H1 (cell line): ENCODE measurements around the gene GAB2. TPM values are rescaled to one million over a fixed set of nuclear protein-coding genes. Genes with fewer than 3 reads are reported as not detected.
A peak's percentile ranks its signal among the peaks of the same experiment; 100 is the strongest.

Experiments
- CTCF ChIA-PET: fragments of 300-600 bp; sonication (Branson Sonifier 250); formaldehyde crosslinking; loops from one replicate; lab custom pipeline; 2021; ENCODE audit not compliant: partially characterized antibody; lab: Charles Lee
- POLR2A ChIA-PET: fragments of 300-600 bp; sonication (Branson Sonifier 250); formaldehyde crosslinking; loops from one replicate; lab custom pipeline; 2021; ENCODE audit warnings: inconsistent platforms; ENCODE audit not compliant: partially characterized antibody; lab: Charles Lee
- DNase-seq, 2 experiments: peaks; one replicate each; pipeline versions ENCODE4 v3.0.0 to v3.0.0-alpha.2; 2010 to 2022; ENCODE audit warnings: low spot score in 2 of 2, low read depth in 1 of 2, mixed read lengths in 1 of 2
- FAIRE-seq: peaks from 2 replicates; lab custom pipeline; 2011; peaks lifted over from hg19 to GRCh38; lab: Jason Lieb, UNC
- H2AFZ ChIP-seq: 2 replicates; pipeline ENCODE4 v1.8.1; 2012; ENCODE audit warnings: low read length, inconsistent platforms
- H2AK5ac ChIP-seq: 2 replicates; pipeline ENCODE4 v1.6.1; 2013; ENCODE audit warnings: low read depth, low read length
- H2BK120ac ChIP-seq: replicated peaks from 2 replicates; pipeline ENCODE3; 2013; ENCODE audit warnings: low read depth, low read length, inconsistent platforms
- H2BK12ac ChIP-seq: 2 replicates; pipeline ENCODE4 v1.6.1; 2013; ENCODE audit warnings: low read depth, low read length
- H2BK15ac ChIP-seq: 2 replicates; pipeline ENCODE4 v1.6.1; 2013; ENCODE audit warnings: low read length
- H2BK20ac ChIP-seq: 2 replicates; pipeline ENCODE4 v1.6.1; 2013; ENCODE audit warnings: low read length
- H2BK5ac ChIP-seq: 2 replicates; pipeline ENCODE4 v1.6.1; 2013; ENCODE audit warnings: low read depth, low read length
- H3K14ac ChIP-seq: 2 replicates; pipeline ENCODE4 v1.6.1; 2013; ENCODE audit warnings: inconsistent platforms; ENCODE audit not compliant: insufficient read length
- H3K18ac ChIP-seq: 2 replicates; pipeline ENCODE4 v1.6.1; 2013; ENCODE audit warnings: low read length; ENCODE audit errors: extremely low read depth
- H3K23ac ChIP-seq: 2 replicates; pipeline ENCODE4 v1.6.1; 2013; ENCODE audit warnings: inconsistent platforms; ENCODE audit not compliant: insufficient read length
- H3K23me2 ChIP-seq: 2 replicates; pipeline ENCODE4 v1.6.1; 2013; ENCODE audit warnings: low read depth, low read length
- H3K27ac ChIP-seq: 2 replicates; pipeline ENCODE4 v1.6.1; 2011; ENCODE audit warnings: low read depth, low read length, inconsistent platforms
- H3K27me3 ChIP-seq, 4 experiments: replicated peaks in 1 of 4; 1 replicate in 1 of 4; 2 replicates in 3 of 4; pipeline versions ENCODE4 v1.6.1 to v1.8.1; 2011 to 2013; ENCODE audit warnings: low read length in 3 of 4, mild to moderate bottlenecking in 3 of 4, inconsistent platforms in 2 of 4, mixed read lengths in 2 of 4, moderate library complexity in 1 of 4; ENCODE audit not compliant: control insufficient read depth in 3 of 4, insufficient read depth in 3 of 4; ENCODE audit errors: extremely low read depth in 1 of 4
- H3K36me3 ChIP-seq, 4 experiments: 2 replicates each; pipeline versions ENCODE4 v1.6.1 to v1.8.1; 2011 to 2013; ENCODE audit warnings: mild to moderate bottlenecking in 4 of 4, low read length in 3 of 4, moderate library complexity in 2 of 4, control low read depth in 1 of 4, inconsistent platforms in 1 of 4; ENCODE audit not compliant: insufficient read depth in 4 of 4, control insufficient read depth in 2 of 4
- H3K4ac ChIP-seq: replicated peaks from 2 replicates; pipeline ENCODE3; 2013; ENCODE audit warnings: low read length, low read depth, mixed read lengths, inconsistent platforms; ENCODE audit not compliant: insufficient read length
- H3K4me1 ChIP-seq, 4 experiments: replicated peaks in 1 of 4; 1 replicate in 1 of 4; 2 replicates in 3 of 4; pipeline versions ENCODE4 v1.6.1 to v1.8.1; 2011 to 2013; ENCODE audit warnings: low read length in 3 of 4, inconsistent platforms in 2 of 4, mixed read lengths in 1 of 4; ENCODE audit not compliant: insufficient read depth in 4 of 4, control insufficient read depth in 3 of 4
- H3K4me2 ChIP-seq, 2 experiments: 2 replicates each; pipeline versions ENCODE4 v1.6.1 to v1.8.1; 2011 to 2013; ENCODE audit warnings: low read depth in 2 of 2, low read length in 2 of 2, control low read depth in 1 of 2, inconsistent platforms in 1 of 2, mild to moderate bottlenecking in 1 of 2; ENCODE audit not compliant: insufficient read depth in 1 of 2
- H3K4me3 ChIP-seq, 4 experiments: fragments of 200-600, 300-600 bp in 1 of 4; sonication (generic), shearing (Covaris generic), sonication (Bioruptor Twin) in 1 of 4; 2 replicates each; pipeline versions ENCODE4 v1.5.1 to v1.8.1; 2011 to 2016; ENCODE audit warnings: low read length in 4 of 4, low read depth in 3 of 4, control low read depth in 2 of 4, inconsistent platforms in 2 of 4, mild to moderate bottlenecking in 2 of 4, mixed read lengths in 1 of 4, moderate library complexity in 1 of 4; ENCODE audit not compliant: insufficient read depth in 2 of 4; ENCODE audit errors: extremely low read depth in 1 of 4
- H3K56ac ChIP-seq: replicated peaks from 2 replicates; pipeline ENCODE3; 2013; ENCODE audit warnings: low read depth, mild to moderate bottlenecking, mixed read lengths, low read length, inconsistent platforms; ENCODE audit not compliant: insufficient read length
- H3K79me1 ChIP-seq: 2 replicates; pipeline ENCODE4 v1.6.1; 2013; ENCODE audit warnings: low read depth, low read length, control low read depth
- H3K79me2 ChIP-seq, 2 experiments: 2 replicates each; pipeline versions ENCODE4 v1.6.1 to v1.8.1; 2012 to 2013; ENCODE audit warnings: low read length in 2 of 2, mild to moderate bottlenecking in 2 of 2, inconsistent platforms in 1 of 2; ENCODE audit not compliant: insufficient read depth in 2 of 2, control insufficient read depth in 1 of 2
- H3K9ac ChIP-seq, 4 experiments: replicated peaks in 1 of 4; 1 replicate in 1 of 4; 2 replicates in 3 of 4; pipeline versions ENCODE4 v1.6.1 to v1.8.1; 2011 to 2013; ENCODE audit warnings: low read depth in 3 of 4, low read length in 3 of 4, control low read depth in 2 of 4, mild to moderate bottlenecking in 2 of 4, moderate library complexity in 2 of 4, inconsistent platforms in 1 of 4; ENCODE audit errors: extremely low read depth in 1 of 4
- H3K9me3 ChIP-seq, 2 experiments: 2 replicates each; pipeline versions ENCODE4 v1.6.1 to v1.8.1; 2012 to 2013; ENCODE audit warnings: mild to moderate bottlenecking in 2 of 2, moderate library complexity in 2 of 2, control low read depth in 1 of 2, inconsistent platforms in 1 of 2, low read depth in 1 of 2, low read length in 1 of 2, mixed read lengths in 1 of 2; ENCODE audit not compliant: insufficient read depth in 2 of 2
- H4K20me1 ChIP-seq, 2 experiments: replicated peaks in 1 of 2; 2 replicates each; pipeline versions ENCODE3 to v1.8.1; 2011 to 2013; ENCODE audit warnings: inconsistent platforms in 2 of 2, low read length in 2 of 2, mild to moderate bottlenecking in 1 of 2; ENCODE audit not compliant: insufficient read depth in 2 of 2, control insufficient read depth in 1 of 2
- H4K5ac ChIP-seq: 2 replicates; pipeline ENCODE4 v1.6.1; 2013; ENCODE audit warnings: low read length, low read depth, mixed read lengths, inconsistent platforms; ENCODE audit not compliant: insufficient read length
- H4K8ac ChIP-seq: 2 replicates; pipeline ENCODE4 v1.8.0; 2013; ENCODE audit warnings: mild to moderate bottlenecking, moderate library complexity, low read length, inconsistent platforms; ENCODE audit not compliant: insufficient read depth; ENCODE audit errors: extremely low read depth
- H4K91ac ChIP-seq: replicated peaks from 2 replicates; pipeline ENCODE3; 2013; ENCODE audit warnings: low read length, mixed read lengths, inconsistent platforms; ENCODE audit not compliant: insufficient read length
- ASH2L ChIP-seq: fragments of 200-600, 300-600 bp; sonication (generic); IDR thresholded peaks from one replicate; pipeline ENCODE4 v1.7.1; 2017; ENCODE audit warnings: low read length
- CEBPB ChIP-seq: IDR thresholded peaks from 2 replicates; pipeline ENCODE4 v1.6.1; 2012; ENCODE audit warnings: low read depth, low read length
- GTF2F1 ChIP-seq: IDR thresholded peaks from 2 replicates; pipeline ENCODE4 v1.6.1; 2012; ENCODE audit warnings: low read depth, low read length, improper control_type of control experiment, borderline replicate concordance
- NANOG ChIP-seq: IDR thresholded peaks from 2 replicates; pipeline ENCODE4 v1.6.1; 2011; ENCODE audit warnings: low read length, low read depth, mild to moderate bottlenecking, inconsistent platforms; ENCODE audit not compliant: insufficient read depth, poor library complexity, severe bottlenecking
- RBBP5 ChIP-seq: IDR thresholded peaks from 2 replicates; pipeline ENCODE4 v1.7.1; 2012; ENCODE audit warnings: low read depth, mild to moderate bottlenecking, inconsistent platforms, low read length, moderate library complexity, borderline replicate concordance
- SAP30 ChIP-seq: fragments of 300-600 bp; sonication (generic); IDR thresholded peaks from 2 replicates; pipeline ENCODE4 v1.7.1; 2012; ENCODE audit warnings: low read length, moderate library complexity, mild to moderate bottlenecking, inconsistent platforms; ENCODE audit not compliant: insufficient read depth, insufficient replicate concordance
- TEAD4 ChIP-seq: IDR thresholded peaks from 2 replicates; pipeline ENCODE4 v1.6.1; 2012; ENCODE audit warnings: low read depth, low read length, inconsistent platforms, mixed read lengths
- WGBS, 2 experiments: shearing (Covaris generic) in 1 of 2; methylation state at CpG; one replicate each; pipeline versions ENCODE4 v1.1.6 to v1.1.7; 2013 to 2015; ENCODE audit warnings: low lambda C conversion rate in 2 of 2, mixed read lengths in 2 of 2, inconsistent platforms in 1 of 2, low coverage in 1 of 2, missing lambda C conversion rate in 1 of 2; ENCODE audit not compliant: insufficient replicate concordance in 2 of 2, insufficient coverage in 1 of 2, insufficient read length in 1 of 2; ENCODE audit errors: extremely low coverage in 1 of 2, missing lambda C conversion rate in 1 of 2; 5-methylcytosine and 5-hydroxymethylcytosine counted together
- polyA plus RNA-seq, 7 experiments: library from polyadenylated mRNA; depleted of rRNA in 3 of 7; stranded (reverse) in 5 of 7; unstranded in 2 of 7; fragments of >200 nt in 5 of 7; fragments of 200-250 nt in 2 of 7; gene quantifications; 1 replicate in 5 of 7; 2 replicates in 1 of 7; 4 replicates in 1 of 7; pipeline versions ENCODE4 v1.2.1 to v1.2.3, GENCODE V29; 2011 to 2013; ENCODE audit warnings: missing spikeins in 2 of 7, mixed read lengths in 2 of 7
- total RNA-seq: library from RNA; stranded (reverse); fragmentation: NEBNext Ultra II Directional; extraction: Animal tissue kit (Norgen Biotek cat#: 25700); gene quantifications from 2 replicates; pipeline ENCODE4 v1.2.1, GENCODE V29; 2021

GAB2 gene
- total and polyA plus RNA-seq, 2 of the 8 experiments (the other 6 are each of a cell fraction or from before 2014, with no cell fraction given) = 6.3 to 14.0 TPM

- TF ChIP-seq TEAD4 (no peak), NANOG (no peak), CEBPB (no peak), ASH2L (no peak), GTF2F1 (no peak), SAP30 (no peak), RBBP5 (no peak)
- H3K9me3 ChIP-seq = no peaks in the 10 kb centered on the region
- H3K23ac ChIP-seq = no peak overlapping the region
- H2BK120ac ChIP-seq = no peak overlapping the region
- H2BK5ac ChIP-seq = no peak overlapping the region
- H3K23me2 ChIP-seq = no peaks in the 10 kb centered on the region
- H3K4me3 ChIP-seq = peak overlapping the region in 1 of 4 experiments; percentile 10; a peak in 1 of 8 replicates
- H3K4me1 ChIP-seq = peaks cover 0 to 6% (median 5%) of the 10 kb centered on the region in 4 experiments; a peak in 4 of 7 replicates
- POLR2A ChIA-PET = interaction anchor here (1.2 kb wide), 1 partner anchor 17 kb away, joined by 3 read pairs; no protein-coding TSS in a partner anchor
- CTCF ChIA-PET = interaction anchor here (1.0 to 1.4 kb wide), 3 partner anchors 17 to 88 kb away, joined by 3 to 5 read pairs (median 5); no protein-coding TSS in a partner anchor
- DNase-seq (no peak), FAIRE-seq (no peak)
- peaks cover 0 to 6% (median 4%) of the 10 kb centered on the region in 4 experiments; a peak in 2 of 7 replicates for H3K27me3 ChIP-seq
- no peak overlapping the region for H4K5ac ChIP-seq
- no peak overlapping the region for H3K4ac ChIP-seq
- 71% methylated on average over 1 of the region's 1 CpG; no CpG with 5 or more reads in 1 of the 2 experiments for WGBS, 2 experiments
- H2BK12ac ChIP-seq = no peak overlapping the region
- no peak overlapping the region for H3K18ac ChIP-seq
- no peaks in the 10 kb centered on the region for H3K36me3 ChIP-seq
- H4K20me1 ChIP-seq = peaks cover 2 to 12% of the 10 kb centered on the region in 2 experiments
- H2BK15ac ChIP-seq = no peak overlapping the region
- peaks cover 3% of the 10 kb centered on the region; the same call in 1 of the 2 replicates for H3K79me1 ChIP-seq
- no peak overlapping the region for H4K91ac ChIP-seq
- no peak overlapping the region for H2AFZ ChIP-seq
- H4K8ac ChIP-seq = no peak overlapping the region
- H3K79me2 ChIP-seq = no peaks in the 10 kb centered on the region
- H3K56ac ChIP-seq = no peak overlapping the region
- no peak overlapping the region for H3K14ac ChIP-seq
- no peak overlapping the region for H3K27ac ChIP-seq
- no peak overlapping the region for H3K9ac ChIP-seq
- H3K4me2 ChIP-seq = 0 out of 4 replicates have a peak overlapping the region, but pooled peaks of 1 of the 2 experiments have one; percentile 36
- H2AK5ac ChIP-seq = no peak overlapping the region
- no peak overlapping the region for H2BK20ac ChIP-seq
Measured at GRCh38 chr11:78398715-78399114, 18.9 kb downstream of the GAB2 start.
